SK-N-SH treated with all-trans-retinoic acid at 6 μM for 48 hours (cell line): ENCODE results near the gene DCAF5.

Source experiments
- ATAC-seq: fragments of 200-7000 bp; cut with Tn5 transposase; 3 replicates; pipeline ENCODE4 v1.9.1; 2020; ENCODE audit warnings: mild to moderate bottlenecking, moderate library complexity
- ARNTL ChIP-seq: fragments of 450-650 bp; formaldehyde crosslinking; IDR thresholded peaks from 2 replicates; pipeline ENCODE4 v1.5.0; 2020; ENCODE audit warnings: low read depth, mild to moderate bottlenecking, moderate library complexity, borderline replicate concordance
- BACH2 ChIP-seq: fragments of 250-450 bp; sonication (Bioruptor Pico); IDR thresholded peaks from 2 replicates; pipeline ENCODE4 v1.9.0; 2021; ENCODE audit warnings: mild to moderate bottlenecking, borderline replicate concordance
- CSDC2 ChIP-seq: fragments of 250-450 bp; sonication (Bioruptor Pico); IDR thresholded peaks from 2 replicates; pipeline ENCODE4 v1.5.0; 2020; ENCODE audit warnings: mild to moderate bottlenecking, moderate library complexity
- ESRRG ChIP-seq: fragments of 250-450 bp; sonication (Bioruptor Pico); IDR thresholded peaks from 2 replicates; pipeline ENCODE4 v1.6.1; 2021; ENCODE audit warnings: mild to moderate bottlenecking
- GLIS3 ChIP-seq: fragments of 250-450 bp; sonication (Bioruptor Pico); IDR thresholded peaks from 2 replicates; pipeline ENCODE4 v1.5.0; 2020; ENCODE audit warnings: mild to moderate bottlenecking, moderate library complexity
- ISL1 ChIP-seq: fragments of 250-450 bp; sonication (Bioruptor Pico); IDR thresholded peaks from 2 replicates; pipeline ENCODE4 v2.1.2; 2022; ENCODE audit warnings: mild to moderate bottlenecking, moderate library complexity
- OSR1 ChIP-seq: fragments of 250-450 bp; sonication (Bioruptor Pico); IDR thresholded peaks from 2 replicates; pipeline ENCODE4 v1.8.0; 2022; ENCODE audit warnings: moderate library complexity, mild to moderate bottlenecking, inconsistent platforms
- RARB ChIP-seq: fragments of 250-450 bp; sonication (Bioruptor Pico); IDR thresholded peaks from 2 replicates; pipeline ENCODE4 v1.8.0; 2021; ENCODE audit warnings: mild to moderate bottlenecking, moderate library complexity
- SNAI2 ChIP-seq: fragments of 250-450 bp; sonication (Bioruptor Pico); IDR thresholded peaks from 2 replicates; pipeline ENCODE4 v1.5.0; 2020; ENCODE audit warnings: mild to moderate bottlenecking, moderate library complexity
- TCF4 ChIP-seq: fragments of 250-450 bp; sonication (Bioruptor Pico); IDR thresholded peaks from 2 replicates; pipeline ENCODE4 v1.8.0; 2021; ENCODE audit warnings: mild to moderate bottlenecking, moderate library complexity, borderline replicate concordance
- TOX ChIP-seq: fragments of 250-450 bp; sonication (Bioruptor Pico); IDR thresholded peaks from 2 replicates; pipeline ENCODE4 v1.8.0; 2021; ENCODE audit warnings: mild to moderate bottlenecking, moderate library complexity, borderline replicate concordance
- ZC3H10 ChIP-seq: fragments of 250-450 bp; sonication (Bioruptor Pico); IDR thresholded peaks from 2 replicates; pipeline ENCODE4 v1.5.1; 2021; ENCODE audit warnings: mild to moderate bottlenecking, moderate library complexity
- ZFP3 ChIP-seq: fragments of 250-450 bp; sonication (Bioruptor Pico); IDR thresholded peaks from 2 replicates; pipeline ENCODE4 v1.5.0; 2020; ENCODE audit warnings: mild to moderate bottlenecking, moderate library complexity
- ZFP30 ChIP-seq: fragments of 450-650 bp; formaldehyde crosslinking; IDR thresholded peaks from 2 replicates; pipeline ENCODE4 v1.5.0; 2022; ENCODE audit warnings: mild to moderate bottlenecking, moderate library complexity
- ZNF565 ChIP-seq: fragments of 450-650 bp; formaldehyde crosslinking; conservative IDR thresholded peaks from 2 replicates; pipeline ENCODE4 v1.5.0; 2020; ENCODE audit warnings: low read depth, mild to moderate bottlenecking, moderate library complexity
- ZNF70 ChIP-seq: fragments of 450-650 bp; formaldehyde crosslinking; IDR thresholded peaks from 2 replicates; pipeline ENCODE4 v1.5.0; 2020; ENCODE audit warnings: mild to moderate bottlenecking, moderate library complexity
- ZNF8 ChIP-seq: fragments of 450-650 bp; formaldehyde crosslinking; IDR thresholded peaks from 2 replicates; pipeline ENCODE4 v1.5.0; 2020; ENCODE audit warnings: mild to moderate bottlenecking, moderate library complexity
- TF ChIP-seq, protein P1 (sequence below): fragments of 250-450 bp; sonication (Bioruptor Pico); IDR thresholded peaks from 2 replicates; pipeline ENCODE4 v1.5.0; 2020; ENCODE audit warnings: mild to moderate bottlenecking, moderate library complexity
- TF ChIP-seq, protein P2 (sequence below): fragments of 250-450 bp; sonication (Bioruptor Pico); IDR thresholded peaks from 2 replicates; pipeline ENCODE4 v1.8.0; 2020; ENCODE audit warnings: mild to moderate bottlenecking, moderate library complexity, borderline replicate concordance
- TF ChIP-seq, protein P3 (sequence below): fragments of 250-450 bp; sonication (Bioruptor Pico); IDR thresholded peaks from 2 replicates; pipeline ENCODE4 v1.5.1; 2020; ENCODE audit warnings: low read depth, mild to moderate bottlenecking, moderate library complexity
- TF ChIP-seq, protein P4 (sequence below): fragments of 250-450 bp; sonication (Bioruptor Pico); IDR thresholded peaks from 2 replicates; pipeline ENCODE4 v1.5.1; 2021; ENCODE audit warnings: mild to moderate bottlenecking, moderate library complexity

DCAF5 gene

DNA sequence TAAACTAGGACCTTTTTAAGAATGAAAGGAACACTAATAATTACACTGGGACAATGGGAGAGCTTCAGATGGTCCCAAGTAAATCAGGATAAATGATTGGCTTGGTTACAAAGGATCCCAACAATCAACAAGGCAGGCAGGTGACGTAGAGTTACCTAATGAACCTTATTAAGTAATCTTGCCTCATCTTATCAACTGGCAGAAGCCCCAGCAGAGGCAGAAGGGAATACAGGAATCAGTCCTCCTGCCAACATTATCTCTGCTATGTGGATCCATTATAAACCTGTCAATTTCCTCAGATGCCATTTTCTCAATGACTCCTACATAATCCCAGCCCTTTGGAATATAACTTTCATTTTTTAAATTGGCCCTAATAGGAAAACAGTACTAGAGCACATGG lies 11.4 kb downstream of the DCAF5 start:
- TF ChIP-seq, protein P1, sequence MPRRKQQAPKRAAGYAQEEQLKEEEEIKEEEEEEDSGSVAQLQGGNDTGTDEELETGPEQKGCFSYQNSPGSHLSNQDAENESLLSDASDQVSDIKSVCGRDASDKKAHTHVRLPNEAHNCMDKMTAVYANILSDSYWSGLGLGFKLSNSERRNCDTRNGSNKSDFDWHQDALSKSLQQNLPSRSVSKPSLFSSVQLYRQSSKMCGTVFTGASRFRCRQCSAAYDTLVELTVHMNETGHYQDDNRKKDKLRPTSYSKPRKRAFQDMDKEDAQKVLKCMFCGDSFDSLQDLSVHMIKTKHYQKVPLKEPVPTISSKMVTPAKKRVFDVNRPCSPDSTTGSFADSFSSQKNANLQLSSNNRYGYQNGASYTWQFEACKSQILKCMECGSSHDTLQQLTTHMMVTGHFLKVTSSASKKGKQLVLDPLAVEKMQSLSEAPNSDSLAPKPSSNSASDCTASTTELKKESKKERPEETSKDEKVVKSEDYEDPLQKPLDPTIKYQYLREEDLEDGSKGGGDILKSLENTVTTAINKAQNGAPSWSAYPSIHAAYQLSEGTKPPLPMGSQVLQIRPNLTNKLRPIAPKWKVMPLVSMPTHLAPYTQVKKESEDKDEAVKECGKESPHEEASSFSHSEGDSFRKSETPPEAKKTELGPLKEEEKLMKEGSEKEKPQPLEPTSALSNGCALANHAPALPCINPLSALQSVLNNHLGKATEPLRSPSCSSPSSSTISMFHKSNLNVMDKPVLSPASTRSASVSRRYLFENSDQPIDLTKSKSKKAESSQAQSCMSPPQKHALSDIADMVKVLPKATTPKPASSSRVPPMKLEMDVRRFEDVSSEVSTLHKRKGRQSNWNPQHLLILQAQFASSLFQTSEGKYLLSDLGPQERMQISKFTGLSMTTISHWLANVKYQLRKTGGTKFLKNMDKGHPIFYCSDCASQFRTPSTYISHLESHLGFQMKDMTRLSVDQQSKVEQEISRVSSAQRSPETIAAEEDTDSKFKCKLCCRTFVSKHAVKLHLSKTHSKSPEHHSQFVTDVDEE (CRISPR knock-in tag): no peak
- ATAC-seq: no peak

DNA sequence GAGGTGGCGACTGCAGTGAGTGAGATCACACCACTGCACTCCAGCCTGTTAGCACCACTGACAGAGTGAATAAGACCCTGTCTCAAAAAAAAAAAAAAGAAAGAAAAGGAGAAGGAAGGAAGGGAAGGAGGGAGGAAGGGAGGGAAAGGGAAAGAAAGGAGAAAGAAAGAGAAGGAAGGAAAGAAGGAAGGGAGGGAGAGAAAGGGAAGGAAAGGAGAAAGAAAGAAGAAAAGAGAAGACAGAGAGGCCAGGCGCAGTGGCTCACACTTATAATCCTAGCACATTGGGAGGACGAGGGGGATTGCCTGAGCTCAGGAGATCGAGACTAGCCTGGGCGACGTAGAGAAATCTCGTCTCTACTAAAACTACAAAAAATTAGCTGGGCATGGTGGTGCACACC lies 13.2 kb downstream of the DCAF5 start:
- ATAC-seq: no peak
- TF ChIP-seq BACH2 (CRISPR knock-in tag): no peak
- TF ChIP-seq, protein P2, sequence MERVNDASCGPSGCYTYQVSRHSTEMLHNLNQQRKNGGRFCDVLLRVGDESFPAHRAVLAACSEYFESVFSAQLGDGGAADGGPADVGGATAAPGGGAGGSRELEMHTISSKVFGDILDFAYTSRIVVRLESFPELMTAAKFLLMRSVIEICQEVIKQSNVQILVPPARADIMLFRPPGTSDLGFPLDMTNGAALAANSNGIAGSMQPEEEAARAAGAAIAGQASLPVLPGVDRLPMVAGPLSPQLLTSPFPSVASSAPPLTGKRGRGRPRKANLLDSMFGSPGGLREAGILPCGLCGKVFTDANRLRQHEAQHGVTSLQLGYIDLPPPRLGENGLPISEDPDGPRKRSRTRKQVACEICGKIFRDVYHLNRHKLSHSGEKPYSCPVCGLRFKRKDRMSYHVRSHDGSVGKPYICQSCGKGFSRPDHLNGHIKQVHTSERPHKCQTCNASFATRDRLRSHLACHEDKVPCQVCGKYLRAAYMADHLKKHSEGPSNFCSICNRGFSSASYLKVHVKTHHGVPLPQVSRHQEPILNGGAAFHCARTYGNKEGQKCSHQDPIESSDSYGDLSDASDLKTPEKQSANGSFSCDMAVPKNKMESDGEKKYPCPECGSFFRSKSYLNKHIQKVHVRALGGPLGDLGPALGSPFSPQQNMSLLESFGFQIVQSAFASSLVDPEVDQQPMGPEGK: no peak
- TF ChIP-seq, protein P3, sequence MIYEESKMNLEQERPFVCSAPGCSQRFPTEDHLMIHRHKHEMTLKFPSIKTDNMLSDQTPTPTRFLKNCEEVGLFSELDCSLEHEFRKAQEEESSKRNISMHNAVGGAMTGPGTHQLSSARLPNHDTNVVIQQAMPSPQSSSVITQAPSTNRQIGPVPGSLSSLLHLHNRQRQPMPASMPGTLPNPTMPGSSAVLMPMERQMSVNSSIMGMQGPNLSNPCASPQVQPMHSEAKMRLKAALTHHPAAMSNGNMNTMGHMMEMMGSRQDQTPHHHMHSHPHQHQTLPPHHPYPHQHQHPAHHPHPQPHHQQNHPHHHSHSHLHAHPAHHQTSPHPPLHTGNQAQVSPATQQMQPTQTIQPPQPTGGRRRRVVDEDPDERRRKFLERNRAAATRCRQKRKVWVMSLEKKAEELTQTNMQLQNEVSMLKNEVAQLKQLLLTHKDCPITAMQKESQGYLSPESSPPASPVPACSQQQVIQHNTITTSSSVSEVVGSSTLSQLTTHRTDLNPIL (CRISPR knock-in tag): no peak
- TF ChIP-seq OSR1 (CRISPR knock-in tag): no peak
- TF ChIP-seq ISL1: no peak
- TF ChIP-seq GLIS3 (CRISPR knock-in tag): no peak
- no peak for TF ChIP-seq ARNTL
- no peak for TF ChIP-seq RARB (CRISPR knock-in tag)
- TF ChIP-seq ZC3H10 (CRISPR knock-in tag): no peak
- TF ChIP-seq ZFP3 (CRISPR knock-in tag): no peak
- TF ChIP-seq, protein P1 (CRISPR knock-in tag): no peak
- TF ChIP-seq TCF4 (CRISPR knock-in tag): no peak
- TF ChIP-seq ZNF70 (CRISPR knock-in tag): no peak
- TF ChIP-seq, protein P4, sequence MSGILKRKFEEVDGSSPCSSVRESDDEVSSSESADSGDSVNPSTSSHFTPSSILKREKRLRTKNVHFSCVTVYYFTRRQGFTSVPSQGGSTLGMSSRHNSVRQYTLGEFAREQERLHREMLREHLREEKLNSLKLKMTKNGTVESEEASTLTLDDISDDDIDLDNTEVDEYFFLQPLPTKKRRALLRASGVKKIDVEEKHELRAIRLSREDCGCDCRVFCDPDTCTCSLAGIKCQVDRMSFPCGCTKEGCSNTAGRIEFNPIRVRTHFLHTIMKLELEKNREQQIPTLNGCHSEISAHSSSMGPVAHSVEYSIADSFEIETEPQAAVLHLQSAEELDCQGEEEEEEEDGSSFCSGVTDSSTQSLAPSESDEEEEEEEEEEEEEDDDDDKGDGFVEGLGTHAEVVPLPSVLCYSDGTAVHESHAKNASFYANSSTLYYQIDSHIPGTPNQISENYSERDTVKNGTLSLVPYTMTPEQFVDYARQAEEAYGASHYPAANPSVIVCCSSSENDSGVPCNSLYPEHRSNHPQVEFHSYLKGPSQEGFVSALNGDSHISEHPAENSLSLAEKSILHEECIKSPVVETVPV (CRISPR knock-in tag): no peak
- no peak for TF ChIP-seq CSDC2 (CRISPR knock-in tag)
- TF ChIP-seq, all 23 proteins: peak for 0

DNA sequence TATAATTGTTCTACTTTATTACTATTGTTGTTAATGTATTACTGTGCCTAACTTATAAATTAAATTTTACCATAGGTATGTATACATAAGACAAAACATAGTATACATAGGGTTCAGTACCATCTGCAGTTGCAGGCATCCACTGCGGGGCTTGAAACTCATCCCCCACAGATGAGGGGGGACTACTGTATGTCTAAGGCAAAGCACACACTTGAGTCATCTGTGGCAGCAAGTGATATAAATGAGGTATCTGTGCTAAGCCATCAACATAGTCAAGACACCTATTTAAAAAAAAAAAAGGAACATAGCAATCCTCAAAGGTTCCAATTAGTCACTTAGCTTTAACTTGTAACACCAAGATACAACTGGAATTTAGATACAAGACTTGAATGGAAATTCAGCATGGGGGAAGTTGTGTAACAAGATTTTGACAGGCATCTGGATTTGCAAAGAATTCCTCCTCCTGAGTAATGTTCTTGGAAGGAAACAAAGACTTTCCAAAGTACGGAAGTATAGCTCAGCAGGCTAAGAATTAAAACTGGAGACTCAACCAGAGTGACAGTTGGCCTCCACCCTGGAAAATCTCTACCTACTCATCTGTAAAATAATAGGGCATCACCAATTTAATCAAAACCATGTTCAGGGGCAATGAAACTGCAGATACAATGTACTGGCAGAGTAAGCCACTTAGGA lies 14.9 kb downstream of the DCAF5 start:
- TF ChIP-seq, protein P4 (CRISPR knock-in tag): no peak

DNA sequence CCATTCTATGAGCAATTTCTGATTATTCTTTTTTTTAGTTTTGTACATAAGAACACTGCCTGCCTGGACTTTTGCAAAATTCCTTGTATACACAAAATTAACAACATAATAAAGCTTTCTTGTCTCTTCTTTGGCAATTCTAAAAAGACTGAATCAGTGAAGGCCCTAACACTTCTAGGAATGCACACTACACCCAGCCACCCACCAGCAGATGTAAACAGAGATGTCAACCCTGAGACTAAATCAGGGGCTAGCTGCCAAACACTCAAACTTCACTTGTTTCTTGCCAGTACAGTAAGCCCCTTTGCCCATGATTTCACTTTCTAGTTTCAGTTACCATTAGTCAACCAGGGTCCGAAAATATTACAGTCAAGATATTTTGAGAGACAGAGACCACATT lies 15.5 kb downstream of the DCAF5 start:
- no peak for ATAC-seq

More for the DNA sequence above, 14.9 kb downstream of the DCAF5 start:
- peak; percentile 83 for ATAC-seq

More for the DNA sequence above, 15.5 kb downstream of the DCAF5 start:
- TF ChIP-seq RARB (CRISPR knock-in tag): no peak
- no peak for TF ChIP-seq ZFP30 (CRISPR knock-in tag)
- TF ChIP-seq OSR1 (CRISPR knock-in tag): no peak
- TF ChIP-seq TCF4 (CRISPR knock-in tag): no peak
- TF ChIP-seq ZC3H10 (CRISPR knock-in tag): no peak
- TF ChIP-seq ESRRG (CRISPR knock-in tag): no peak
- TF ChIP-seq ZNF70 (CRISPR knock-in tag): no peak
- TF ChIP-seq CSDC2 (CRISPR knock-in tag): no peak
- no peak for TF ChIP-seq GLIS3 (CRISPR knock-in tag)
- TF ChIP-seq ZFP3 (CRISPR knock-in tag): no peak
- no peak for TF ChIP-seq ARNTL
- TF ChIP-seq, protein P4 (CRISPR knock-in tag): no peak
- TF ChIP-seq TOX (CRISPR knock-in tag): no peak
- TF ChIP-seq ZNF565 (CRISPR knock-in tag): no peak
- no peak for TF ChIP-seq ZNF8 (CRISPR knock-in tag)
- TF ChIP-seq SNAI2: no peak
